PC-3 (cell line): ENCODE results near the gene AHNAK2. TPM values are rescaled to one million over a fixed set of nuclear protein-coding genes. Genes with fewer than 3 reads are reported as not detected.

Experiments used
- ATAC-seq: fragments of 200-7000 bp; cut with Tn5 transposase; 2 replicates; pipeline ENCODE4 v1.9.1; 2020; ENCODE audit warnings: mild to moderate bottlenecking, moderate library complexity
- BruUV-seq: library from RNA; stranded (reverse); fragments of 400-500 nt; replicated peaks from 2 replicates; lab custom pipeline; 2021; lab: Mats Ljungman, UMichigan
- CTCF ChIA-PET: fragments of 300-600 bp; sonication (Branson Sonifier 250); formaldehyde crosslinking; loops from one replicate; lab custom pipeline; 2022; ENCODE audit warnings: antibody characterized with exemption; lab: Charles Lee
- POLR2A ChIA-PET: fragments of 300-600 bp; sonication (Branson Sonifier 250); formaldehyde crosslinking; loops from one replicate; lab custom pipeline; 2022; ENCODE audit warnings: antibody characterized with exemption; ENCODE audit not compliant: unreplicated experiment; lab: Charles Lee
- DNase-seq: peaks from one replicate; pipeline ENCODE4 v3.0.0-alpha.2; 2015
- H2AFZ ChIP-seq: fragments of 300-600 bp; sonication (generic); 2 replicates; pipeline ENCODE4 v1.6.0; 2016; ENCODE audit warnings: antibody characterized with exemption, low read length
- H3F3A ChIP-seq: fragments of 300-600 bp; sonication (generic); one replicate; pipeline ENCODE4 v1.6.0; 2017; ENCODE audit warnings: antibody characterized with exemption, low read length, control low read depth, mild to moderate bottlenecking; ENCODE audit not compliant: unreplicated experiment
- H3K27ac ChIP-seq: fragments of 300-600 bp; sonication (generic); 2 replicates; pipeline ENCODE4 v1.5.1; 2016; ENCODE audit warnings: mild to moderate bottlenecking, low read length
- H3K27me3 ChIP-seq: fragments of 300-600 bp; sonication (generic); 2 replicates; pipeline ENCODE4 v1.6.1; 2016; ENCODE audit warnings: low read length, mixed read lengths
- H3K36me3 ChIP-seq: fragments of 300-600 bp; sonication (generic); 2 replicates; pipeline ENCODE4 v1.6.1; 2016; ENCODE audit warnings: low read depth, mixed run types, low read length, mixed read lengths
- H3K4me1 ChIP-seq: fragments of 300-600 bp; sonication (generic); 2 replicates; pipeline ENCODE4 v1.5.1; 2016; ENCODE audit warnings: low read length; ENCODE audit not compliant: insufficient read depth
- H3K4me2 ChIP-seq: fragments of 300-600 bp; sonication (generic); 2 replicates; pipeline ENCODE4 v1.6.0; 2016; ENCODE audit warnings: low read length
- H3K4me3 ChIP-seq: fragments of 300-600 bp; sonication (generic); 2 replicates; pipeline ENCODE4 v1.5.1; 2016; ENCODE audit warnings: mild to moderate bottlenecking, low read length, mixed read lengths
- H3K79me2 ChIP-seq: fragments of 300-600 bp; sonication (generic); 2 replicates; pipeline ENCODE4 v1.6.1; 2017; ENCODE audit warnings: low read length, mixed read lengths
- H3K9ac ChIP-seq: fragments of 300-600 bp; sonication (generic); 2 replicates; pipeline ENCODE4 v1.6.0; 2016; ENCODE audit warnings: mild to moderate bottlenecking, low read length
- H3K9me2 ChIP-seq: fragments of 300-600 bp; sonication (generic); replicated peaks from 2 replicates; pipeline ENCODE4 v1.6.1; 2016; ENCODE audit warnings: mixed run types, low read length, mixed read lengths
- H3K9me3 ChIP-seq: fragments of 300-600 bp; sonication (generic); 2 replicates; pipeline ENCODE4 v1.6.1; 2016; ENCODE audit warnings: low read length, mixed read lengths
- H4K20me1 ChIP-seq: fragments of 300-600 bp; sonication (generic); 2 replicates; pipeline ENCODE4 v1.6.1; 2016; ENCODE audit warnings: low read length, mixed read lengths
- CTCF ChIP-seq: fragments of 300-600 bp; sonication (generic); conservative IDR thresholded peaks from 2 replicates; pipeline ENCODE4 v1.5.1; 2017; ENCODE audit warnings: antibody characterized with exemption, low read depth, mild to moderate bottlenecking, low read length
- EZH2 ChIP-seq: fragments of 300-600 bp; sonication (generic); IDR thresholded peaks from one replicate; pipeline ENCODE4 v1.6.1; 2017; ENCODE audit warnings: antibody characterized with exemption, mild to moderate bottlenecking, low read length; ENCODE audit not compliant: unreplicated experiment
- EZH2phosphoT487 ChIP-seq: fragments of 300-600 bp; sonication (generic); IDR thresholded peaks from 2 replicates; pipeline ENCODE4 v1.6.1; 2018; ENCODE audit warnings: mild to moderate bottlenecking, antibody characterized with exemption, low read length, borderline replicate concordance
- intact Hi-C: fragments of 100-400 bp; cut with micrococcal nuclease; formaldehyde crosslinking; loops from 2 replicates; pipeline ENCODE4 v1.9.0; 2023
- total RNA-seq: library from RNA; depleted of rRNA; stranded (reverse); fragments of >200 nt; gene quantifications from 2 replicates; pipeline ENCODE4 v1.2.3, GENCODE V29; 2014

Gene AHNAK2
- total RNA-seq, 1 experiment from 2014 or later, result 25.0 TPM

GRCh38 chr14:104993808-104994591 is 15.8 kb upstream of the AHNAK2 start:
- TF ChIP-seq CTCF, result no peak; the same call in 1 of the 2 replicates
- TF ChIP-seq EZH2phosphoT487, result no peak
- no peak for TF ChIP-seq EZH2
- DNase-seq, result no peak
- Histone ChIP-seq H3K27me3 (no peaks in the 10 kb centered on the region), H3K9ac (no peak overlapping the region), H3K79me2 (no peaks in the 10 kb centered on the region), H3K27ac (no peak overlapping the region), H3K9me2 (no peaks in the 10 kb centered on the region), H2AFZ (no peak overlapping the region), H3K9me3 (no peaks in the 10 kb centered on the region), H3K4me3 (no peak overlapping the region), H3F3A (no peaks in the 10 kb centered on the region), H3K4me2 (no peak overlapping the region), H3K36me3 (0 out of 2 replicates have a peak, but pooled peaks cover 4% of the 10 kb centered on the region), H4K20me1 (no peaks in the 10 kb centered on the region), H3K4me1 (no peaks in the 10 kb centered on the region)
- BruUV-seq, result no TSS peak
- no peak for ATAC-seq
- intact Hi-C loops, result no loop called here
- CTCF ChIA-PET, result no interaction called here
- POLR2A ChIA-PET, result no interaction called here

GRCh38 chr14:104993306-104993705 is 15.1 kb upstream of the AHNAK2 start:
- H3K27ac ChIP-seq, result no peak overlapping the region
- ATAC-seq (no peak), DNase-seq (no peak)
- H3K4me3 ChIP-seq, result no peak overlapping the region
- H3K36me3 ChIP-seq, result 0 out of 2 replicates have a peak, but pooled peaks cover 4% of the 10 kb centered on the region
- no peaks in the 10 kb centered on the region for H3K79me2 ChIP-seq
- no peaks in the 10 kb centered on the region for H3K9me2 ChIP-seq
- no peak overlapping the region for H3K9ac ChIP-seq
- no peaks in the 10 kb centered on the region for H3K27me3 ChIP-seq
- POLR2A ChIA-PET, result no interaction called here
- CTCF ChIA-PET, result no interaction called here
- TF ChIP-seq EZH2phosphoT487, result no peak
- no peak for TF ChIP-seq CTCF
- TF ChIP-seq EZH2, result no peak
- no peaks in the 10 kb centered on the region for H3F3A ChIP-seq
- BruUV-seq, result no TSS peak
- no peaks in the 10 kb centered on the region for H3K4me1 ChIP-seq
- intact Hi-C loops, result no loop called here
- no peaks in the 10 kb centered on the region for H3K9me3 ChIP-seq
- H4K20me1 ChIP-seq, result no peaks in the 10 kb centered on the region
- H3K4me2 ChIP-seq, result no peak overlapping the region
- H2AFZ ChIP-seq, result no peak overlapping the region

DNA sequence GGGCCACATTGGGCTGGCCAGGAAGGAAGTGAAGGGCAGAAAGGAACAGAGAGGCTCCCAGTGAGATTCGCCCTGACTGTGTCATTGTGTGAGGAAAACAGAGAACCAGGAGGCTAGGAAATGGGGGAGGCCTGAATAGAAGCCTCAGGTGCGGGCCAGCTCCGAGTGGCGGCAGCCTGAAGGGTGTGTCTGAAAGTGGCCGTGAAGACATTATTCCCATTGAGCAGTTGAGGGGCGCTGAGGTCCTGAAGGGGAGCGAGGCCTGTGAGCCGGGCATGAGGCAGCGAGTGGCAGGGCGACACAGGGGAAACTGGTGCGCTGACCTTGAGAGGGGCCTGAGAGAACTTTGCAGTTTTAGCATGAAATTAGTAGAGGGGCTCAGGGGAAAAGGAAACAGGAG is 14.3 kb upstream of the AHNAK2 start:
- ChIA-PET CTCF (no interaction called here), POLR2A (no interaction called here)
- Histone ChIP-seq H3K9ac (no peak overlapping the region), H3K4me3 (no peak overlapping the region), H3F3A (no peaks in the 10 kb centered on the region), H3K4me1 (no peaks in the 10 kb centered on the region), H3K36me3 (0 out of 2 replicates have a peak, but pooled peaks cover 4% of the 10 kb centered on the region), H3K4me2 (no peak overlapping the region), H3K9me2 (no peaks in the 10 kb centered on the region), H3K27me3 (no peaks in the 10 kb centered on the region), H3K9me3 (no peaks in the 10 kb centered on the region), H4K20me1 (no peaks in the 10 kb centered on the region), H3K79me2 (no peaks in the 10 kb centered on the region), H2AFZ (no peak overlapping the region), H3K27ac (no peak overlapping the region)
- ATAC-seq (no peak), DNase-seq (no peak)
- intact Hi-C loops, result no loop called here
- TF ChIP-seq EZH2 (no peak), EZH2phosphoT487 (no peak), CTCF (no peak)
- BruUV-seq, result no TSS peak
